HepG2 (cell line): ENCODE data around the gene IQCK. TPM values are rescaled to one million over a fixed set of nuclear protein-coding genes. Genes with fewer than 3 reads are reported as not detected.

ENCODE experiments used
- ATAC-seq: fragments of 200-7000 bp; cut with Tn5 transposase; 3 replicates; pipeline ENCODE4 v1.9.1; 2020; ENCODE audit warnings: mild to moderate bottlenecking, moderate library complexity
- BruUV-seq: library from RNA; stranded (reverse); fragments of 400-500 nt; replicated peaks from 2 replicates; lab custom pipeline; 2021; lab: Mats Ljungman, UMichigan
- CTCF ChIA-PET: fragments of 300-600 bp; formaldehyde crosslinking; extraction: SDS; loops from one replicate; lab custom pipeline; 2021; ENCODE audit warnings: low total read pairs, inconsistent platforms, low intra/inter-chr PET ratio; lab: Yijun Ruan, JAX
- POLR2A ChIA-PET: fragments of 350-600 bp; sonication (Branson Sonifier 250); formaldehyde crosslinking; loops from one replicate; lab custom pipeline; 2020; ENCODE audit warnings: antibody characterized with exemption, inconsistent platforms; lab: Yijun Ruan, JAX
- DNase-seq: peaks from one replicate; pipeline ENCODE4 v3.0.0-alpha.2; 2015; ENCODE audit warnings: low spot score
- FAIRE-seq: peaks from 3 replicates; lab custom pipeline; 2011; peaks lifted over from hg19 to GRCh38; lab: Jason Lieb, UNC
- H2AFZ ChIP-seq: one replicate; pipeline ENCODE4 v1.6.1; 2011; ENCODE audit warnings: low read length, inconsistent platforms
- H3K27ac ChIP-seq: fragments of 300-600 bp; 3 replicates; pipeline ENCODE4 v1.8.0; 2011; ENCODE audit warnings: mixed run types, mild to moderate bottlenecking, mixed read lengths, low read length, inconsistent platforms; ENCODE audit not compliant: insufficient read depth; ENCODE audit errors: extremely low read length
- H3K27me3 ChIP-seq, 2 experiments: fragments of 200-600 bp in 1 of 2; 2 replicates in 1 of 2; 3 replicates in 1 of 2; pipeline versions ENCODE4 v1.6.0 to v1.8.0; 2011; ENCODE audit warnings: low read length in 2 of 2, mild to moderate bottlenecking in 2 of 2, moderate library complexity in 2 of 2, inconsistent platforms in 1 of 2; ENCODE audit not compliant: insufficient read depth in 2 of 2, control insufficient read depth in 1 of 2
- H3K36me3 ChIP-seq, 2 experiments: fragments of 200-600 bp in 1 of 2; replicated peaks in 1 of 2; 2 replicates in 1 of 2; 3 replicates in 1 of 2; pipeline versions ENCODE4 v1.5.1 to v1.8.0; 2011; ENCODE audit warnings: low read length in 2 of 2, inconsistent platforms in 1 of 2; ENCODE audit not compliant: insufficient read depth in 2 of 2, control insufficient read depth in 1 of 2
- H3K4me1 ChIP-seq: 2 replicates; pipeline ENCODE4 v1.5.1; 2012; ENCODE audit warnings: low read length, inconsistent platforms; ENCODE audit not compliant: insufficient read depth
- H3K4me2 ChIP-seq: 2 replicates; pipeline ENCODE4 v1.6.0; 2011; ENCODE audit warnings: low read depth, low read length, inconsistent platforms
- H3K4me3 ChIP-seq, 3 experiments: fragments of 200-600 bp in 1 of 3; sonication (generic), shearing (Covaris generic) in 1 of 3; replicated peaks in 1 of 3; 2 replicates each; pipeline ENCODE4 v1.5.1; 2011 to 2016; ENCODE audit warnings: low read length in 3 of 3, inconsistent platforms in 2 of 3, low read depth in 2 of 3, mild to moderate bottlenecking in 2 of 3, control low read depth in 1 of 3, mixed read lengths in 1 of 3; ENCODE audit not compliant: insufficient read depth in 1 of 3
- H3K79me2 ChIP-seq: one replicate; pipeline ENCODE4 v1.6.1; 2011; ENCODE audit warnings: low read length, inconsistent platforms; ENCODE audit not compliant: insufficient read depth
- H3K9ac ChIP-seq: 2 replicates; pipeline ENCODE4 v1.6.0; 2011; ENCODE audit warnings: mild to moderate bottlenecking, low read depth, low read length, inconsistent platforms; ENCODE audit not compliant: insufficient read depth
- H3K9me3 ChIP-seq: 2 replicates; pipeline ENCODE4 v1.5.1; 2012; ENCODE audit warnings: mild to moderate bottlenecking, low read length
- H4K20me1 ChIP-seq: 2 replicates; pipeline ENCODE4 v1.6.0; 2011; ENCODE audit warnings: inconsistent platforms, mild to moderate bottlenecking, low read length, moderate library complexity; ENCODE audit not compliant: insufficient read depth
- CBX2 ChIP-seq, 2 experiments: fragments of 200-600 bp in 1 of 2; sonication (generic); formaldehyde crosslinking in 1 of 2; IDR thresholded peaks; 2 replicates each; pipeline versions ENCODE4 v1.7.0 to v1.8.1; 2018 to 2022; ENCODE audit warnings: low read depth in 2 of 2, low read length in 1 of 2, mild to moderate bottlenecking in 1 of 2, missing genetic modification reagents in 1 of 2
- CENPX ChIP-seq: sonication (generic); formaldehyde crosslinking; IDR thresholded peaks from 2 replicates; pipeline ENCODE4 v1.9.0; 2021; ENCODE audit warnings: mild to moderate bottlenecking, missing genetic modification reagents, moderate library complexity
- RFXAP ChIP-seq: sonication (generic); formaldehyde crosslinking; IDR thresholded peaks from 2 replicates; pipeline ENCODE4 v1.4.0; 2020; ENCODE audit warnings: missing genetic modification reagents, borderline replicate concordance
- ZNF382 ChIP-seq: sonication (generic); formaldehyde crosslinking; IDR thresholded peaks from 2 replicates; pipeline ENCODE4 v1.5.0; 2020; ENCODE audit warnings: missing genetic modification reagents, mild to moderate bottlenecking, borderline replicate concordance
- ZNF780A ChIP-seq: sonication (generic); formaldehyde crosslinking; IDR thresholded peaks from 2 replicates; pipeline ENCODE4 v1.8.0; 2022; ENCODE audit warnings: mild to moderate bottlenecking, missing genetic modification reagents, moderate library complexity
- WGBS: methylation state at CpG from one replicate; pipeline ENCODE4 v1.1.6; 2017; ENCODE audit warnings: low lambda C conversion rate; 5-methylcytosine and 5-hydroxymethylcytosine counted together
- in situ Hi-C: cut with HindIII; loops from 2 replicates; pipeline ENCODE4 v1.10.0; 2017; ENCODE audit warnings: low pct_unique_long_range_greater_than_20kb; ENCODE audit not compliant: extremely low pct_ligation_motif_present
- intact Hi-C: fragments of 100-400 bp; cut with micrococcal nuclease; formaldehyde crosslinking; loops from one replicate; pipeline ENCODE4 v1.10.0; 2022; ENCODE audit not compliant: unreplicated experiment
- polyA plus RNA-seq, 8 experiments: library from polyadenylated mRNA; depleted of rRNA in 3 of 8; stranded (reverse) in 7 of 8; unstranded in 1 of 8; fragments of >200 nt; fragmentation: Illumina TruSeq in 4 of 8; extraction: Trizol in 4 of 8; gene quantifications; 2 replicates each; pipeline versions ENCODE4 v1.2.1 to v1.2.3, GENCODE V29; 2011 to 2016; ENCODE audit warnings: low read depth in 4 of 8, missing spikeins in 1 of 8, mixed read lengths in 1 of 8; ENCODE audit not compliant: insufficient read depth in 1 of 8
- total RNA-seq, 5 experiments: library from RNA; depleted of rRNA; stranded (reverse); fragments of >200 nt; fragmentation: Illumina TruSeq; extraction: Trizol; gene quantifications; 2 replicates each; pipeline ENCODE4 v1.2.3, GENCODE V29; 2016; ENCODE audit warnings: low read depth in 1 of 5
- TF ChIP-seq, protein P1 (sequence below): sonication (generic); formaldehyde crosslinking; IDR thresholded peaks from 2 replicates; pipeline ENCODE4 v1.4.0; 2020; ENCODE audit warnings: missing genetic modification reagents, borderline replicate concordance
- TF ChIP-seq, protein P2 (sequence below): sonication (generic); formaldehyde crosslinking; IDR thresholded peaks from 2 replicates; pipeline ENCODE4 v1.8.0; 2022; ENCODE audit warnings: low read depth, missing genetic modification reagents

Gene IQCK
- total and polyA plus RNA-seq, 2 of the 13 experiments (the other 11 are each of a cell fraction or from before 2014, with no cell fraction given): 5.1 to 7.3 TPM

GRCh38 chr16:19804538-19805323 is 86.7 kb downstream of the IQCK start:
- BruUV-seq: no TSS peak
- Histone ChIP-seq H3K4me3 (no peak overlapping the region), H3K27me3 (no peaks in the 10 kb centered on the region), H3K4me1 (peaks cover 12% of the 10 kb centered on the region), H3K79me2 (no peaks in the 10 kb centered on the region), H3K27ac (no peak overlapping the region), H2AFZ (no peak overlapping the region), H3K9me3 (peaks cover 15% of the 10 kb centered on the region), H3K4me2 (no peak overlapping the region), H4K20me1 (no peaks in the 10 kb centered on the region), H3K9ac (no peak overlapping the region), H3K36me3 (no peaks in the 10 kb centered on the region)
- in situ Hi-C loops (no loop called here), intact Hi-C loops (no loop called here)
- no peak for ATAC-seq
- WGBS: 59% methylated on average over 10 of the region's 10 CpGs
- peak; percentile 39 for FAIRE-seq
- TF ChIP-seq CBX2 (IDR thresholded peaks at IDR 0.05; ENCODE audit: low read depth, low read length): no peak
- TF ChIP-seq CBX2 (CRISPR knock-in tag; IDR thresholded peaks at IDR 0.05; ENCODE audit: low read depth): no peak
- TF ChIP-seq CENPX (CRISPR knock-in tag): no peak
- no peak for TF ChIP-seq ZNF780A
- TF ChIP-seq, protein P1, sequence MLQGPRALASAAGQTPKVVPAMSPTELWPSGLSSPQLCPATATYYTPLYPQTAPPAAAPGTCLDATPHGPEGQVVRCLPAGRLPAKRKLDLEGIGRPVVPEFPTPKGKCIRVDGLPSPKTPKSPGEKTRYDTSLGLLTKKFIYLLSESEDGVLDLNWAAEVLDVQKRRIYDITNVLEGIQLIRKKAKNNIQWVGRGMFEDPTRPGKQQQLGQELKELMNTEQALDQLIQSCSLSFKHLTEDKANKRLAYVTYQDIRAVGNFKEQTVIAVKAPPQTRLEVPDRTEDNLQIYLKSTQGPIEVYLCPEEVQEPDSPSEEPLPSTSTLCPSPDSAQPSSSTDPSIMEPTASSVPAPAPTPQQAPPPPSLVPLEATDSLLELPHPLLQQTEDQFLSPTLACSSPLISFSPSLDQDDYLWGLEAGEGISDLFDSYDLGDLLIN: no peak
- TF ChIP-seq RFXAP (CRISPR knock-in tag): no peak
- TF ChIP-seq, protein P2, sequence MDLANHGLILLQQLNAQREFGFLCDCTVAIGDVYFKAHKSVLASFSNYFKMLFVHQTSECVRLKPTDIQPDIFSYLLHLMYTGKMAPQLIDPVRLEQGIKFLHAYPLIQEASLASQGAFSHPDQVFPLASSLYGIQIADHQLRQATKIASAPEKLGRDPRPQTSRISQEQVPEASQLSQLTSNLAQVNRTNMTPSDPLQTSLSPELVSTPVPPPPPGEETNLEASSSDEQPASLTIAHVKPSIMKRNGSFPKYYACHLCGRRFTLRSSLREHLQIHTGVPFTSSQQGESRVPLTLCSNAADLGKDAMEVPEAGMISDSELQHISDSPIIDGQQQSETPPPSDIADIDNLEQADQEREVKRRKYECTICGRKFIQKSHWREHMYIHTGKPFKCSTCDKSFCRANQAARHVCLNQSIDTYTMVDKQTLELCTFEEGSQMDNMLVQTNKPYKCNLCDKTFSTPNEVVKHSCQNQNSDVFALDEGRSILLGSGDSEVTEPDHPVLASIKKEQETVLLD (CRISPR knock-in tag): no peak
- TF ChIP-seq ZNF382 (CRISPR knock-in tag): no peak
- no peak for DNase-seq
- POLR2A ChIA-PET: no interaction called here
- CTCF ChIA-PET: no interaction called here
